Measurements from ENCODE around the gene TRABD2A. TPM values are rescaled to one million over a fixed set of nuclear protein-coding genes. Genes with fewer than 3 reads are reported as not detected.

The TRABD2A gene
- total RNA-seq, 1 experiment from 2014 or later: 1.7 TPM

GRCh38 chr2:84781942-84782716, 98.8 kb downstream of the TRABD2A start:
- H3K9me3 ChIP-seq (ENCODE audit: control insufficient read depth, low read depth, low read length): no peaks in the 10 kb centered on the region
- no peak overlapping the region for H3K14ac ChIP-seq (ENCODE audit: insufficient read depth, low read length)
- H3K27ac Mint-ChIP-seq: no peak overlapping the region
- no peak overlapping the region for H4K8ac ChIP-seq (replicated peaks; ENCODE audit: insufficient read length, low read depth, low read length)
- no CpG with 5 or more reads among the region's 3 CpGs for WGBS (ENCODE audit: extremely low coverage, insufficient read length, low lambda C conversion rate)
- no peak overlapping the region for H3K27ac ChIP-seq (ENCODE audit: insufficient read length, low read depth, low read length)
- H3K79me2 ChIP-seq (ENCODE audit: insufficient read depth, low read length): no peaks in the 10 kb centered on the region
- H3K27me3 Mint-ChIP-seq (ENCODE audit: low read depth): no peaks in the 10 kb centered on the region
- no peak overlapping the region for H2BK120ac ChIP-seq (ENCODE audit: low read depth, low read length, poor library complexity, severe bottlenecking)
- H3K56ac ChIP-seq (ENCODE audit: insufficient read length, low read depth, low read length): no peak overlapping the region
- H2BK12ac ChIP-seq (ENCODE audit: insufficient read length, low read depth, low read length): no peak overlapping the region
- no peaks in the 10 kb centered on the region for H3K27me3 ChIP-seq (ENCODE audit: insufficient read depth, low read length)
- no peak overlapping the region for H3K4me3 Mint-ChIP-seq
- no peak overlapping the region for H3K4me2 ChIP-seq (ENCODE audit: insufficient read depth, insufficient read length, low read length)
- no peaks in the 10 kb centered on the region for H3K23me2 ChIP-seq (ENCODE audit: insufficient read length, low read depth, low read length, poor library complexity, severe bottlenecking)
- no peak overlapping the region for H2BK20ac ChIP-seq (ENCODE audit: low read depth, low read length, poor library complexity, severe bottlenecking)
- H3K9ac ChIP-seq (ENCODE audit: extremely low read depth, insufficient read length, low read length): no peak overlapping the region
- H3K4me1 ChIP-seq (ENCODE audit: insufficient read depth, low read length): peaks cover 2% of the 10 kb centered on the region; the same call in 1 of the 2 replicates
- H2BK15ac ChIP-seq (ENCODE audit: low read depth, low read length): no peak overlapping the region
- peaks cover 0 to 3% (median 0%) of the 10 kb centered on the region in 3 experiments; a peak in 2 of 7 replicates for H3K36me3 Mint-ChIP-seq (ENCODE audit: insufficient read depth in 1 of 3, low read depth in 3 of 3)
- H4K5ac ChIP-seq (ENCODE audit: insufficient read length, low read depth, low read length): no peak overlapping the region
- no peak overlapping the region for H2AK5ac ChIP-seq (ENCODE audit: insufficient read length, low read length)
- H3K18ac ChIP-seq (ENCODE audit: insufficient read length, low read depth, low read length): no peak overlapping the region
- no peak overlapping the region for H4K91ac ChIP-seq (ENCODE audit: insufficient read length, low read depth, low read length)
- no peak overlapping the region for H3K23ac ChIP-seq (ENCODE audit: insufficient read length, low read depth, low read length)
- DNase-seq: no peak
- no peak overlapping the region for H3T11ph ChIP-seq (ENCODE audit: low read length)
- peaks cover 2 to 3% of the 10 kb centered on the region in 2 experiments; a peak in 2 of 5 replicates for H3K9me3 Mint-ChIP-seq
- H4K20me1 ChIP-seq (ENCODE audit: control insufficient read depth, insufficient read depth, insufficient read length): no peaks in the 10 kb centered on the region
- peaks cover 5 to 11% of the 10 kb centered on the region in 2 experiments for H3K4me1 Mint-ChIP-seq
- peak overlapping the region; percentile 52 for H2AFZ ChIP-seq (ENCODE audit: low read length)
- no peak for TF ChIP-seq CTCF (conservative IDR thresholded peaks at IDR 0.05)
- no peaks in the 10 kb centered on the region for H3K79me1 ChIP-seq (ENCODE audit: insufficient read depth, low read depth, low read length, poor library complexity, severe bottlenecking)
- no peak overlapping the region for H2BK5ac ChIP-seq (ENCODE audit: insufficient read length, low read length)
- no peak overlapping the region for H3K4ac ChIP-seq (ENCODE audit: low read depth, low read length)
